Glomerular endothelial cell (primary cell): Measurements from ENCODE around the gene PTPRD. TPM values are rescaled to one million over a fixed set of nuclear protein-coding genes. Genes with fewer than 3 reads are reported as not detected.
A peak's percentile ranks its signal among the peaks of the same experiment; 100 is the strongest.

Experiments
- DNase-seq: peaks from one replicate; pipeline ENCODE4 v3.0.0-alpha.2; 2011; ENCODE audit warnings: low read depth, low spot score; ENCODE audit errors: extremely low read depth
- total RNA-seq: library from RNA; depleted of rRNA; stranded (reverse); fragments of >200 nt; gene quantifications from 2 replicates; pipeline ENCODE4 v1.2.3, GENCODE V29; 2015

The PTPRD gene
- total RNA-seq, 1 donor from 2014 or later: 4.1 TPM

DNA sequence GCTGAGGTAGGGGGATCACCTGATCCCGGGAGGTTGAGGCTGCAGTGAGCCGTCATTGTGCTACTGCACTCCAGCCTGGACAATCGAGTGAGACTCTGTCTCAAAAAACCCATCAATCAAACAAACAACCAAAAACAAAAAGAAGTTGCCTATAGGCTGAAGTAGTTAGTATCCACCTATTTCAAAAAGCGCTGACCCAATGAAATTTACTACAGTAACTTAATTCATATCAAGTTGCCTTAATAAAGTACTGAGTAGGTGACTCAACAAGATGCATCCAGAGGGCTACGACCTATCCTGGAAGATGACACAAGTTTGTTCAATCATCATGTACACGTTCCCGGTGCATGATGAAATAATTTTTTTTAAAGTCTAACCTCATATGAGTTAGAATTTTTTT, 2164.6 kb downstream of the PTPRD start:
- DNase-seq: no peak

DNA sequence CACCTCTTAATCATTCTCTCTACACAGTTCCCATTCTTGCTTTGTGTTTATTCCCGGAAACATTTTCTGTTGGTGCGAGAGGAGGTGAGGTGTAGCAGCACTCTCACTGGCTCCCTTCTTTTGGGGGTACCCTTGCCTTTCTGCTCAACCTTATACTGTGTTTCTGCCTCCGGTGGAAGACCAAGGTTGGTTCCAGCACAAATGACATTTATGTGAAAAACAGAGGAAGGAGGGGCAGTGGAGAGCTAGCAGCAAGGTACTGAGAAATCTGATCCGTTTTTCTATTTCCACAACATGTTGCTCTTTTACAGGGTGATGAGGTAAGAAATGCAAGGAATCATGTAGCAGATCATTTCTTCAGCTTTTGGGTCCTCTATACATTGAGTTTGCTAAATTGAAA, 2165.2 kb downstream of the PTPRD start:
- no peak for DNase-seq

DNA sequence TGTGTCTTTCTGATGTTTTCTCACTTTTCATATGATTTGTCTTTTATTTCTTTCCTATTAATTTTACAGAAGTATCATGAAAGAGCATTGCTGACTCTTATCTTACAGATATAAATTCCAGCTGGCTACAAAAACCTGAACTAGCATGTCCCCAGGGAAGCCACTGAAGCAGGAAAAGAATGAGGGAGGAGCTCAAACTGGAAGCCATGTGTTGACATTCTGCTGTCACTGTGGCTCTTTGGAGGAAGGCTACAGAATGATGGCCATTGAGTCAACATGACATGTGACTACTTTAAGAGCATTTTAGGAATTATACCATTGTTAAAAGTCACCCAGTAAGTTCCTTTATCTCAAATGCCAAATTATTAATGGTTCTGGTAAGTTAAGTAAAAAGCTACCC, 2174.9 kb downstream of the PTPRD start:
- DNase-seq: no peak

DNA sequence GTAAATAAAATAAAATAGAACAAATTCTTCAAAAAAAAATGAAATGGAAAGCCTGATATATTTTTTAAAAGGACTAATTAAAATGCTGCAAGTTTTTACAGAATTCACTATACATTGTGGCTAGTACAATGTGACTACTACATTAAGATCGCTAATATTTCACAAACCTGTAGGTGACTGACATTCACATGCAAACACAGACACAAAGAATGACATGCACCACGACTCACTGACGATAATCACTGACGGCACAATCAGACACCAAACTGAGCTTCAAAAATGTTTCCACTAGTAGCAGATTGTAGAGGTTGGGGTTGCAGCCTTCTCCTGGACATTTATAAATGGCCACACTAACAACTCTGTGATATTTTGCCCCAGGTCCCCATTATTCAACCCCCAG, 2175.5 kb downstream of the PTPRD start:
- no peak for DNase-seq

DNA sequence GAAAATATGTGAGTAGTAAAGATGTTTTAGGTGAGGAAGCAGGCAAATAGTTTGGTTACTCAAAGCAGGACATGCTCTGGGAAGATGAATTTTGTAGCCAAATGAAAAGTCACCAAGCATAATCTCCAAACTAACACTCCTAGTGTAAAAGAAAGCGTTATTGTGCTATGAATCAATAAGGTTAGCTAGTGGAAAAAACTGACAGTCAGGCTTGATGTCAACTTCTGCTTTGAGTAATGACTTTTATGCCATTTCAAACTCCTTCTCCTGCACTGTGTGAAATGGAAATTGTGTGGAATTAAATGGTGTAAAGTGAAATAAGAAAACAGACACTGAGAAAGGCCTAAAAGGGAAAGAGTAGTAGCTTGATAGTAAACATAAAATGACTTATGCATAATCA, 2176.0 kb downstream of the PTPRD start:
- no peak for DNase-seq

DNA sequence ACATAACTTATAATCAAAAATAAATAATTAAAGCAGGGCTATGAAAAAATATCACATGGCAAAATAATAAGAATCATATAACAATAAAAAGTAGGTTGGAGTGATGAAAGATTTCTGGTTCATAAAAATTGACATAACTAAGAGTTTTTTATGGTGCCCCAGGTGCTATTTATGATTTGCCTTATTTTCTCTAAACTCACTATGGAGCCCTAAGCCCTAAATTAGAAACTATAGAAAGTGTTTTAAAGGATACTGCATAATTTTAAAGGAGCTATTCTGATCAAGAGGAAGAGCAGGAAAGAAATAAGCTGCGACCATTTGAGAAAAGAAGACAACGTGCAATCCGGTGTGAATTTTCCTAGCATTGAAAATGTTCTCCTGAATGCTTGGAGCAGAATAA, 2178.2 kb downstream of the PTPRD start:
- DNase-seq: no peak

DNA sequence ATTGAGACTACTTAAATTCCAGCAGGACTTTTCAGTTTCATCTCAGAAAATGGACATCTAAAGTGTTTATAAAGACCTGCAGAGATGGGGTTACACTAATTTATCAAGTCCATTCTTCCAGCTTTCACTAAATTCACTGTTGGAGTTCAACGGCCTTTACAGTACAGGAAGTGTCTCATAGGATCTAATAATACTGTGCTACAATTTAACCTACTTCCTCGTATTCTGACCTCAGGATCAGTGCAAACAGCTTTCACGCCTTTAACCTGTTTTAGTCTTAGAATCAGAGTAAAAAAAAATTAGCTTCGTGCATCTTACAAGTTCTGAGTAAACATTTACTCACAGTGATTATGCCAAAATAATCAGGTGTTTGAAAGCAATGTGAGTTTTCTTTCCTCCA, 2180.6 kb downstream of the PTPRD start:
- no peak for DNase-seq

DNA sequence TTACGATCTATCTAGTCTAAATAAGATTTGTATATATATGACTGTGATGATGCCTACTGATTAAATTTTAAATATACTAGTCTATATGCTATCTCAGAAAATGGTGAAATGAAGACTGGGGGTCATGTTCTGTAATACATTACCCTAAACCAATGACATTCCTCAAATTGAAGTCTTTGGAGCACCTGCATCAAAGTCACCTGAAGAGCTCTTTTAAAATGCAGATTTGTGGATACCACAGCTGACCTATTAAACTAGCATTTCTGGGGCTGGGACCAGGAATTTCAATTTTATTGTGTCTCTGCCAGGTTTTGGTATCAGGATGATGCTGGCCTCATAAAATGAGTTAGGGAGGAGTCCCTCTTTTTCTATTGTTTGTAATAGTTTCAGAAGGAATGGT, 2181.3 kb downstream of the PTPRD start:
- no peak for DNase-seq

DNA sequence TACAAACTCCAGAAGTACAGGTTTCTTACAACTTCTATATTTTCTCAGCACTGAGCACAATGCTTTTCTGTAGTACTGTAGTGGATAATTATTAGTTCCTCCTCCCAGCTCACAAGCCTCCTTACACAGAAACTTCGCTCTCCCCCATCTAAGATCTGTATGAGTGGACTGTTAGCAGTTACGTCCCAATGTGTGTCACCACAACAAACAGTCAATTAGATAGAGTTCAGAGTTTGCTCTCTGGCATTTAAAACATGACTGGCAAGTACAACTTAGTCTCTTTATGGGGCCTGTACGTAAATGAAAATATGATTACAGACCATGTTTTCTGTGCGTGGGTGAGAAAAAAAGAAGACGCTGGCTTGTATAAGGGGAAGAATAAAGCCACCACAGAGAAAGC, 2181.9 kb downstream of the PTPRD start:
- DNase-seq: no peak

DNA sequence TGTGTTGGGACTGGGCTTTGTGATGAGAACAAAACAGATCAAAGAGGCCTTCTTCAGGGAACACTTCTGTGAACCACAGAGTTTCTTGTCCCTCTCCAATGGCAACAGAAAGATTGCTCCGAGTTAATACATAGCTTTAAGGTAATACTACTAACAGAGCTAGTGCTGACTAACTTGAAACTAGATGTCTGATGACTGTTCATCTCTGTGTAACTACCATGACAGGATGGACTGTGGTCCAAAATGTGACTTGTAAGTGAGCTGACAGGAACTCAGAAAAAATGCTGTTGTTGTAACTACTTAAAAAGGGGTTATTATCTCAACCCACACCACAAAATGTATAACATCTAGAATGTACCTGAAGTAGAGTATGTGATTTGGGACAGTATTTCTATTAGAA, 2183.0 kb downstream of the PTPRD start:
- DNase-seq: no peak

DNA sequence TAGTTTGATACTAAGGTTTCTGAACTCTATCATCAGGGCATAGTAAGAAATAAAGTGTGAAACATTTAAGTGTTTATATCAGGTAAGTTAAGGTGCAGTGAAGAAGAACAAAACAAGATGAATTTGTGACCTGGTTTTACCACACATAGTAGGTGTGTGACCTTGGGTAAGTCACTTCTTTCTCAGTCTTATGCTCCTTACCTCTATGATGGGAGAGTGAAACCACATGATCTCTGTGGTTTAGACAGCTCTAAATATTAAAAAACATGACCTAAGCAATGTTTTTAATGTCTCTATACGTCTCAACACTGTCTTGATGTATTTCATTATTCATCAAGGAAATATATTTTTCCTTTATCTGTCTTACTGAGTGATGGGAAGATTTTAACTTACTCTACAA, 2183.6 kb downstream of the PTPRD start:
- DNase-seq: no peak

DNA sequence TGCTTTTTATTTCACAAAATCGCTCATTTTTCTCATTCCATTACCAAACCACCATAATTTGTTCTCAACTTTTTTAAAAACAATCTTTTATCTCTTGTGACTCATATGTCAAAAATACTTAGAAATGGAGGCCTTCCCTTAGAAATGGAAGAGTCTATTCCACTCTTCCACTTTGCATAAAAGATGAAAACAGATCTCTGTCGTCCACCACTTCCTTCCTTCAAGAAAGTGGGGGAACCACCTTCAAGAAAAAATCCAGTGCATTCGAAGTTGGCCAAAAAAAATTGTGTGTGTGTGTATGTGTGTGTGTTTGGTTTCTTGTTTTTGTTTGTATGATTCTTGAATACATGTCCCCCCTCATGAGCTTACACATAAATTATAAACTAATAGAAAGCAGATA, 2184.4 kb downstream of the PTPRD start:
- DNase-seq: no peak

DNA sequence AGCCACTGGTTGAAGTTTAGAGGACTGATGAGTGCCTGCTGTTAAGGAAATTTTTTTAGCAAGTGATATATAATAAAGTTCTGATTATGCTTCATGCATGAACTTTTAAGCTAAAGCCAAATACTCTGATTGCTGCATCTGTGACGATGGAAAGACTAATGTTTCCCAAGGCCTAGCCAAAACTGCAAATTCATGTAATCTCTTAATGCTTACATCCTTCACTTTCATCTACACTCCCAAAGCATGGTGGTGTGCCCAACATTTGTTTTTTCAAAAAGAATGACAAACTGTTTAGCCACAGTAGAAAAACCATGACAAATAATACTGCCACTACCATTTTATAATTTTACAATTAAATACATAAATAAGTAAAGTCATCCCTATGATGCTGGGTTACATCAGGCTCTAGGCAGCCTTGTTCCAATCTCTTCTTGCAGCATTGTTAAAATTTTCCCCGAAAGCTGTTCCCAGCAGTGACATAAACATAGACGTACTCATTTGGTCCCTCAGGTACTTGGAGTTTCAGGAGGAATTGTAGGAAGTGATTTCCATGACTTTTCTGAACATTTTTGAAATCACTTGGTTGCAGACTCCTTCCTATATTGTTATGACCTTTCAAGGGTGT, 2187.9 kb downstream of the PTPRD start:
- DNase-seq: no peak

DNA sequence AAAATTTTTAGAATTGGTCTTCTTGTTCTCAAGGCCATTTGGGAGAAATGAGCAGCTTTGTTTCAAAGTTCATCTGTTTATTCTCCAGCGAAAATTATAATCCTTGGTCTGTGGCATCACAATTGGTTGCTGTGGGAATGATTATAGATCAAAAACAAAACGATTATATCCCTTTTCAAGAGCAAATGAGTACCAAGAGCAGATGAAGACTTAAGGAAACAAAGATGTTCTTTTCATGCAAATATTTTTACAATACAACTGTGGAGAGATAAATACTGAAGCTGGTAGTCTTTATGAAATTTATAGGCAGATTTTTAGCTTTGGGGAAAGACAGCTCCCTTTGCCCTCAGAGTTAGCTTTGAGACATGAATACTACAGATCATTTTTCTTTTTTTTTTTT, 2192.4 kb downstream of the PTPRD start:
- no peak for DNase-seq

DNA sequence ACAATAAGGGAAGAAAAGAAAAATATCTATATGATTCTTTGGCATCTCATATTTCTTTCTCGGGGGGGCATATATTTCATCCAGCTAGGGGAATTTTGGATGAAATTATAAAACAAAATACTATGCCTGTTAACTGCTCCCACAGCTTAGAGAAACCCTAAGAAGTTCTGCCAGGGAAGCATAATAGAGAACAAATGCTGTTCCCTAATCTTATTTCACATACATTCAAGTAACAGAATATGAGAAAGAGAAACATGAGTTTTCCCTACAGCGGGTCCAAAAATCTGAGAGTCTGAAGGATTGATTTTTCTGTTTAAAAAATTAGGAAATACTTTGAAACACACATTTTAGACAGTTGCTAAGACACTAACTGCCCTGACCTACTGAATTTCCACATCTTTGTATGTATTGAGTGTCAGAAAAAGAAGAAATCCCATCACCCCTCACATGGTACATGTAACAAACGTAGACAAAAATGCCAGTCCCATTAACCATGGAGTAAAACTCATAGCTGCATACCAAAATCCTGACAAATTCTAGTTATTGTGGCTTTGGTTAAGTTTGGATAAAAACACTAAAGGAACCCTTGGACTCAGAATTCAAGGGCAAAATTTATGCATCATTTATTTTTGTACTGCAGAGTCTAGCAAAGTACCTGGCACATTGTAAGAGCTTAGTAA, 2193.1 kb downstream of the PTPRD start:
- DNase-seq: no peak

DNA sequence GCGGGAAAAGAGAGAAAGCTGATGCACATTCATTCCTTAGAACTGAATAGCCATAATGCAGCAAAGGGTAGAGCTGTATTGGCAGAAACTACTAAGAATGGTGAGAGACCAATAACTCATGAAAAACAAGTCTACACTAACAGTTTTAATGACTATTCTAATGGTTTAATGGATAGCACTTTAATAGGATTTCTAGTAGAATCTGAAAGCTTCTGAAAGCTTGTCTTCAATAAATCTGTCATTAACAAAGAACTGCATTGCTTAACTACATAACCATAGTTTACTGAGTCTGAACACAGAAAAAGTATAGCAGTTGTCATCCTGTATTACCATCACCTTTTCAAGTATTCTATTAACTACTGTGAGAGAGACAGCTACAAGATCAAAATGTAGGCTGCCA, 2195.5 kb downstream of the PTPRD start:
- DNase-seq: no peak

DNA sequence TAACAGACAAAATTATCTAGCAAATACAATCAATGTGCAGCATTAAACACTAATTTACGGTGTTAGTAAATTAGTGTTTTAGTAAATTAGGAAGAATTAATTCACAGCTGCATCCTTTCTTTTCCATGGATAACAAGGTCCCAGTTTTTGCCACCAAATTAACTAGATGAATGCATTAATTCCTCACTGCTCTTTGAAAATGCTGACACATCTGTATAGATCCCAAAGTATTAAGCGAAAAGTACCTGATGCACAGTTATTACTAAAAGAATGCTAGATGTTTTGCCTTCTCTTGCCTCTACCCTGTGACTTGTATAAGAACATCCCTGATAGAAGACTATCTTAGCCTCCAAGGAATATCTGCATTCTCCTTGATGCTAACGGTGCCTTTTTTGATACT, 2200.5 kb downstream of the PTPRD start:
- DNase-seq: no peak

DNA sequence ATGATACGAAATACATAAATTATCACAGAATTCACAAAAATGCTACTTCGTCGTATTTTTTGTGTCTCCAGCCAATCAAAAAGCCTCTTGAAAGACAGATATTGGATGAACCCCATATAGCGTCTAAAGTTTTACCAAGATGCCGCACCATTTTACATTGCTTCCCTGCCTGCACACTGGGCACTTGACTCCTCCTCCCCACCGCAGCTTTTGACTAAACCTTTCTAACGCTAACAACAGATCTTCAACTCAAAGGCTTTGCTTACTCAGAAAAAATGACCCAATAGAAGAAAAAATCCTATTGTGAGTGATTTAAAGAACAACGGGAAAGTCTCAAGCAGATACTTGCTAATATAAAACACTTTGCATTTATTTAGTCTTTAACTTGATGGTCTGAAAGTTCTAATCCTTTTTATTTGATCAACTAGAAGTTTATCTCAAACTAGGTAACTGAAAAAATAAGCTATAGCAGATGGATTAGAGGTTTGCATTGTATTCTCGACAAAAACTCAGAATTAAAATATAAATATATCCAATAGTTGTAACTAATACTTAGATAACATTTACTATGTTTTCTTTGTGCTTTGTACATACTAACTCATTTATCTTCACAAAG, 2204.1 kb downstream of the PTPRD start:
- no peak for DNase-seq

DNA sequence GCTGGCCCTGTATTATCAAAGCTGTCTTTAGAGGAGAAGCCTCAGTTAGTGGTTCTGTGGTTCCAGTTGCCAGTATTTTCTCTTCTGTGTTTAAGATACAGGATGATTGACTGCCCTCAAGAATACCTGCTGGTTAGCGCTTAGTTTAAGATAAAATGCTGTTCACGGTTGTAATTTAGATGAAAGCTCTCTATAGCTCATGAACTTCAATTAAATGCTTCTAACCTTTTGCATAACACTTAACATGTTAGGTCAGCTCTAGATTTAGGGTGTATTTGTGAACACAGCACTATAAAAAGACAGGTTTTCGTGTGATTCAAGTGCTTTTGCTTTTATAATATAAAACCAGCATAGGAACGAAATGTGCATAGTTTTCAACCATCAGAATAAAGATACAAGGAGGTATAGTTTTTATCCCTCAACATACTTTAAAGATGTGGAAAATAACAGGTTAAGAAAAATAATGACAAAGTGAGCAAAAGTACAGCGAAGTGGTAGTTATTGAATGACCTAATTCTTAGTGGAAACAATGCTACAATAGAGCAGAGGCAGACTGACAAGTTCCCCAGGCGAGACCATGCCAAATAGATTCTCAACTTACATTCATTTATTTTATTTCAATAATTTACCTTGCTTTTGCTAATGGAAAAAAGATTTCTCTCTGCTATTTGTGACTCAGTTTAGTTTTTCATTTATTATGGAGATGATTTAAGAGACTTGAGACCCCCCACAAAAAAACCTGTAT, 2210.7 kb downstream of the PTPRD start:
- no peak for DNase-seq

DNA sequence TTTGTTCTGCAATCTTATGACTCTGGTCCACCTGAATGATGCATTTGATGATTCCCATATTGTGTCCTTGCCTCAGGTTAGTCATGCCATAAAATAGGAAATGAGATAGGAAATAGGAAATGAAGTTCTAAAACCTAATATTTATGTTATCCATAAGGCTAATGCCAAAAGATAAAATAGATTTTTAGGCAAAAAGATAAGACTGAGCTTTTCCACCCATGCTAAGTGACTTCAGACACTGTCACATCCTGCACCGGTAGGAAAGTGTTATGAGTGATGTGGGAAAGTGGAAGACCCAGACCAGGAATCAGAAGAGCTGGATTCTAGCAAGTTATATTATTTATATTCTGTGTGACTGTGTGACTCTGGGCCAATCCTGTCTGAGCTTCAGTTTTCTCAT, 2212.4 kb downstream of the PTPRD start:
- peak; percentile 7 for DNase-seq

DNA sequence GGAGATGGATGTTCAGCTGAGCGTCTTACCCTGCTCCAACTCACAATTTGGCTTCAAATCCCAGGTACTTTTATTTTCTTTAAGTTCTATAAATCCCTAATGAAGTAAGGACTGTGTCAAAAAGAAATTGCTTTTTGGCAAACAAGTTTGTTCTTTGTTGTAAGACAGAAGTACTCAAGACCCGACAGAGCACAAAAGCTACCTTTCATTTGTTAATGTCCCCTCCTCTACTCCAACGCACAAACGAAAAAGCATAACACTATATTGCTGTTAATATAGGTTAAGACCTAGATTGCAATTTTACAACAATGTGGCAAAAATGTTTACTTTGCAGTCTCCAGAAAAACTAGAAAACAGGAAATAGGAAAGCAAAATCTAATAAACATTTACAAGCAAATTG, 2217.8 kb downstream of the PTPRD start:
- DNase-seq: no peak

DNA sequence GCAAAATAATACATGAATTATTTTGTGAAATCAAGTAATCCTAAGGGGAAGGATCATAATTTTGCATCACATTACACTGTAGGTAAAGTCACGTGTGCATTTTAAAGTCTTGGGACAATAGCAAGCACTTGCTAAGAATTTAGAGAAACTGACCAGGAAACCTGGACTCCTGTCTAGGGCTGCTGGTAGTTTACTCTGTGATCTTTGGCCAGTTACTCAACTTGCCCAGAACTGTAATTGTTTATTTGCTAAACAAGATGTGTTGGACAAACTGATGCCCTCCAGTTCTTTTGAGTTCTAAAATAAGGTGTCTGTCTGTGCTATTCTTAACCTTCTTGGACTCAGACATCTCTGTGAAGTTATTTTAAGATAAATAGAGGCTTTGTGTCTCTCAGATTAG, 2218.5 kb downstream of the PTPRD start:
- DNase-seq: no peak
